Glutamatergic neuron (in vitro differentiated cells): ENCODE results near the gene WWP2. TPM values are rescaled to one million over a fixed set of nuclear protein-coding genes. Genes with fewer than 3 reads are reported as not detected.
"Not testable (repeated sequence)": the region's sequence is repeated elsewhere in the genome, so short reads cannot be mapped to it uniquely, and the experiment has no call there.

Source experiments
- DNase-seq: peaks from one replicate; pipeline ENCODE4 v3.0.0; 2022
- H3K27ac Mint-ChIP-seq: one replicate; pipeline ENCODE4 v1.8.0; 2020; ENCODE audit warnings: mild to moderate bottlenecking, mixed read lengths, inconsistent platforms; ENCODE audit not compliant: unreplicated experiment
- H3K27me3 Mint-ChIP-seq: one replicate; pipeline ENCODE4 v1.8.0; 2020; ENCODE audit warnings: mild to moderate bottlenecking, moderate library complexity, mixed read lengths, inconsistent platforms; ENCODE audit not compliant: unreplicated experiment
- H3K36me3 Mint-ChIP-seq: one replicate; pipeline ENCODE4 v1.8.0; 2020; ENCODE audit warnings: mild to moderate bottlenecking, mixed read lengths, inconsistent platforms; ENCODE audit not compliant: unreplicated experiment
- H3K4me1 Mint-ChIP-seq: one replicate; pipeline ENCODE4 v1.8.0; 2020; ENCODE audit warnings: mild to moderate bottlenecking, low read depth, mixed read lengths, inconsistent platforms; ENCODE audit not compliant: unreplicated experiment
- H3K4me3 Mint-ChIP-seq: one replicate; pipeline ENCODE4 v1.8.0; 2020; ENCODE audit warnings: mild to moderate bottlenecking, mixed read lengths, inconsistent platforms; ENCODE audit not compliant: unreplicated experiment
- H3K9me3 Mint-ChIP-seq: one replicate; pipeline ENCODE4 v1.8.0; 2020; ENCODE audit warnings: mild to moderate bottlenecking, moderate library complexity, mixed read lengths, inconsistent platforms; ENCODE audit not compliant: unreplicated experiment
- CTCF ChIP-seq: fragments of 200-600 bp; sonication (generic); IDR thresholded peaks from one replicate; pipeline ENCODE4 v1.5.0; 2021; ENCODE audit not compliant: partially characterized antibody, unreplicated experiment
- total RNA-seq: library from RNA; stranded (reverse); fragmentation: NEBNext Ultra II Directional; extraction: Animal tissue kit (Norgen Biotek cat#: 25700); gene quantifications from one replicate; pipeline ENCODE4 v1.2.1, GENCODE V29; 2021; ENCODE audit not compliant: unreplicated experiment

Gene WWP2
- total RNA-seq, 1 donor from 2014 or later, result 46.8 TPM

GRCh38 chr16:69812688-69813014 lies 50.5 kb downstream of the WWP2 start:
- peak overlapping the region; percentile 33 for H3K27ac Mint-ChIP-seq
- no peaks in the 10 kb centered on the region for H3K27me3 Mint-ChIP-seq
- no peak for TF ChIP-seq CTCF
- H3K9me3 Mint-ChIP-seq, result peaks cover 1% of the 10 kb centered on the region
- H3K4me1 Mint-ChIP-seq, result peaks cover 2% of the 10 kb centered on the region
- no peaks in the 10 kb centered on the region for H3K36me3 Mint-ChIP-seq
- DNase-seq, result no peak
- H3K4me3 Mint-ChIP-seq, result no peak overlapping the region

- Mint-ChIP-seq H3K9me3 (peaks cover 12% of the 10 kb centered on the region), H3K27me3 (peaks cover 4% of the 10 kb centered on the region), H3K4me3 (no peak overlapping the region), H3K36me3 (no peaks in the 10 kb centered on the region), H3K27ac (no peak overlapping the region), H3K4me1 (peaks cover 10% of the 10 kb centered on the region)
- no peak for TF ChIP-seq CTCF
- no peak for DNase-seq
Measured at GRCh38 chr16:69814078-69814477, 51.9 kb downstream of the WWP2 start.

- Mint-ChIP-seq H3K9me3 (peaks cover 17% of the 10 kb centered on the region), H3K27ac (no peak overlapping the region), H3K27me3 (peaks cover 9% of the 10 kb centered on the region), H3K4me3 (no peak overlapping the region), H3K36me3 (peaks cover 4% of the 10 kb centered on the region), H3K4me1 (peaks cover 15% of the 10 kb centered on the region)
- DNase-seq, result no peak
- no peak for TF ChIP-seq CTCF
Measured at GRCh38 chr16:69814561-69814960, 52.4 kb downstream of the WWP2 start.

GRCh38 chr16:69815216-69815883 lies 53.2 kb downstream of the WWP2 start:
- H3K4me3 Mint-ChIP-seq, DNase-seq, H3K36me3 Mint-ChIP-seq, H3K27ac Mint-ChIP-seq, H3K27me3 Mint-ChIP-seq: not testable (repeated sequence)
- Mint-ChIP-seq H3K4me1 (peaks cover 16% of the 10 kb centered on the region), H3K9me3 (peaks cover 18% of the 10 kb centered on the region)

GRCh38 chr16:69816996-69817395 lies 54.9 kb downstream of the WWP2 start:
- H3K9me3 Mint-ChIP-seq, result peaks cover 18% of the 10 kb centered on the region
- peaks cover 4% of the 10 kb centered on the region for H3K36me3 Mint-ChIP-seq
- no peak for TF ChIP-seq CTCF
- no peak overlapping the region for H3K4me3 Mint-ChIP-seq
- no peak for DNase-seq
- H3K27ac Mint-ChIP-seq, result peak overlapping the region; percentile 8
- peaks cover 25% of the 10 kb centered on the region for H3K4me1 Mint-ChIP-seq
- peaks cover 9% of the 10 kb centered on the region for H3K27me3 Mint-ChIP-seq
